A673 (cell line): ENCODE measurements around the gene ETV3L. TPM values are rescaled to one million over a fixed set of nuclear protein-coding genes. Genes with fewer than 3 reads are reported as not detected.

Experiments
- BruUV-seq: library from RNA; stranded (reverse); fragments of 400-500 nt; replicated peaks from 2 replicates; lab custom pipeline; 2021; lab: Mats Ljungman, UMichigan
- CTCF ChIA-PET: fragments of 300-600 bp; sonication (Branson Sonifier 250); formaldehyde crosslinking; loops from one replicate; lab custom pipeline; 2022; ENCODE audit warnings: antibody characterized with exemption; lab: Charles Lee
- POLR2A ChIA-PET: fragments of 300-600 bp; sonication (Branson Sonifier 250); formaldehyde crosslinking; loops from one replicate; lab custom pipeline; 2022; ENCODE audit warnings: antibody characterized with exemption; ENCODE audit not compliant: low non-redundant PET; lab: Charles Lee
- DNase-seq: peaks from one replicate; pipeline ENCODE4 v3.0.0-alpha.2; 2015; ENCODE audit warnings: low spot score
- H3K27ac ChIP-seq: fragments of 200-600 bp; sonication (generic); 2 replicates; pipeline ENCODE4 v1.5.1; 2016; ENCODE audit warnings: mixed run types, low read depth, mild to moderate bottlenecking, mixed read lengths, antibody characterized with exemption, low read length; ENCODE audit not compliant: poor library complexity, severe bottlenecking
- H3K27me3 ChIP-seq: fragments of 200-600 bp; sonication (generic); replicated peaks from 2 replicates; pipeline ENCODE4 v1.6.1; 2017; ENCODE audit warnings: mixed run types, low read depth, mild to moderate bottlenecking, mixed read lengths, antibody characterized with exemption, low read length; ENCODE audit not compliant: insufficient read depth, poor library complexity
- H3K36me3 ChIP-seq: fragments of 200-600 bp; sonication (generic); 2 replicates; pipeline ENCODE4 v1.6.1; 2016; ENCODE audit warnings: mixed run types, mild to moderate bottlenecking, mixed read lengths, antibody characterized with exemption, low read length; ENCODE audit not compliant: insufficient read depth, poor library complexity, severe bottlenecking
- H3K4me1 ChIP-seq: fragments of 200-600 bp; sonication (generic); 2 replicates; pipeline ENCODE4 v1.6.1; 2017; ENCODE audit warnings: mixed run types, mild to moderate bottlenecking, mixed read lengths, antibody characterized with exemption, low read length; ENCODE audit not compliant: insufficient read depth, poor library complexity, severe bottlenecking
- H3K4me3 ChIP-seq: fragments of 200-600 bp; sonication (generic); 2 replicates; pipeline ENCODE4 v1.5.1; 2016; ENCODE audit warnings: low read depth, mixed run types, mild to moderate bottlenecking, mixed read lengths, low read length; ENCODE audit not compliant: poor library complexity, severe bottlenecking
- H3K9me3 ChIP-seq: fragments of 200-600 bp; sonication (generic); 2 replicates; pipeline ENCODE4 v1.6.1; 2016; ENCODE audit warnings: mixed run types, low read depth, mild to moderate bottlenecking, mixed read lengths, antibody characterized with exemption, low read length; ENCODE audit not compliant: poor library complexity, severe bottlenecking
- EZH2 ChIP-seq: fragments of 200-600 bp; sonication (generic); IDR thresholded peaks from 2 replicates; pipeline ENCODE4 v1.6.1; 2017; ENCODE audit warnings: borderline replicate concordance, low read depth, mild to moderate bottlenecking, mixed read lengths, antibody characterized with exemption, low read length; ENCODE audit not compliant: poor library complexity, severe bottlenecking
- intact Hi-C: fragments of 100-400 bp; cut with micrococcal nuclease; formaldehyde crosslinking; loops from one replicate; pipeline ENCODE4 v1.10.0; 2022; ENCODE audit not compliant: unreplicated experiment
- total RNA-seq: library from RNA; stranded (reverse); gene quantifications from 2 replicates; pipeline ENCODE4 v1.2.3, GENCODE V29; 2021
- TF ChIP-seq, protein P1 (sequence below): fragments of 300-800, 200-600 bp; sonication (generic); conservative IDR thresholded peaks from 2 replicates; pipeline ENCODE4 v1.5.1; 2017; ENCODE audit warnings: low read depth, mild to moderate bottlenecking, antibody characterized with exemption, low read length, moderate library complexity, mixed read lengths

Gene ETV3L
- total RNA-seq, 1 experiment from 2014 or later = not detected

GRCh38 chr1:157042846-157043245, 56.8 kb downstream of the ETV3L start:
- Histone ChIP-seq H3K27ac (no peak overlapping the region), H3K36me3 (no peaks in the 10 kb centered on the region), H3K9me3 (no peaks in the 10 kb centered on the region), H3K4me1 (peaks cover 16% of the 10 kb centered on the region), H3K27me3 (no peaks in the 10 kb centered on the region), H3K4me3 (no peak overlapping the region)
- ChIA-PET POLR2A (no interaction called here), CTCF (no interaction called here)
- intact Hi-C loops = no loop called here
- no TSS peak for BruUV-seq
- TF ChIP-seq, protein P1, sequence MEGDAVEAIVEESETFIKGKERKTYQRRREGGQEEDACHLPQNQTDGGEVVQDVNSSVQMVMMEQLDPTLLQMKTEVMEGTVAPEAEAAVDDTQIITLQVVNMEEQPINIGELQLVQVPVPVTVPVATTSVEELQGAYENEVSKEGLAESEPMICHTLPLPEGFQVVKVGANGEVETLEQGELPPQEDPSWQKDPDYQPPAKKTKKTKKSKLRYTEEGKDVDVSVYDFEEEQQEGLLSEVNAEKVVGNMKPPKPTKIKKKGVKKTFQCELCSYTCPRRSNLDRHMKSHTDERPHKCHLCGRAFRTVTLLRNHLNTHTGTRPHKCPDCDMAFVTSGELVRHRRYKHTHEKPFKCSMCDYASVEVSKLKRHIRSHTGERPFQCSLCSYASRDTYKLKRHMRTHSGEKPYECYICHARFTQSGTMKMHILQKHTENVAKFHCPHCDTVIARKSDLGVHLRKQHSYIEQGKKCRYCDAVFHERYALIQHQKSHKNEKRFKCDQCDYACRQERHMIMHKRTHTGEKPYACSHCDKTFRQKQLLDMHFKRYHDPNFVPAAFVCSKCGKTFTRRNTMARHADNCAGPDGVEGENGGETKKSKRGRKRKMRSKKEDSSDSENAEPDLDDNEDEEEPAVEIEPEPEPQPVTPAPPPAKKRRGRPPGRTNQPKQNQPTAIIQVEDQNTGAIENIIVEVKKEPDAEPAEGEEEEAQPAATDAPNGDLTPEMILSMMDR = no peak
- TF ChIP-seq EZH2 = no peak
- DNase-seq = no peak

Other genes with a start within 250 kb of the ETV3L start
- 0.11 and 0.15 TPM in 2 replicates for gene INSRR, start 240.7 kb downstream of the ETV3L start, total RNA-seq
- gene NTRK1, start 238.9 kb downstream of the ETV3L start, total RNA-seq = 3.6 and 5.1 TPM in 2 replicates
- gene PEAR1, start 206.1 kb downstream of the ETV3L start, total RNA-seq = 0.35 and 0.52 TPM in 2 replicates
- gene LRRC71, start 179.2 kb downstream of the ETV3L start, total RNA-seq = not detected in 2 replicates
- 25.3 and 32.3 TPM in 2 replicates for gene ARHGEF11, start 54.1 kb downstream of the ETV3L start, total RNA-seq
- gene ETV3, start 38.6 kb upstream of the ETV3L start, total RNA-seq = 40.0 and 46.1 TPM in 2 replicates